HFFc6 (cell line): Measurements from ENCODE around the gene SETD1B. TPM values are rescaled to one million over a fixed set of nuclear protein-coding genes. Genes with fewer than 3 reads are reported as not detected.

ENCODE experiments used
- DNase-seq: peaks from one replicate; pipeline ENCODE4 v3.0.0-alpha.2; 2018
- H3K27ac Mint-ChIP-seq: 2 replicates; pipeline ENCODE4 v1.8.0; 2020; ENCODE audit warnings: mild to moderate bottlenecking, mixed read lengths
- H3K27me3 Mint-ChIP-seq: 2 replicates; pipeline ENCODE4 v1.8.0; 2021; ENCODE audit warnings: mild to moderate bottlenecking, moderate library complexity, mixed read lengths; ENCODE audit not compliant: insufficient read depth
- H3K36me3 Mint-ChIP-seq: 2 replicates; pipeline ENCODE4 v1.8.0; 2021; ENCODE audit warnings: low read depth, mixed read lengths
- H3K4me1 Mint-ChIP-seq: 2 replicates; pipeline ENCODE4 v1.8.0; 2020; ENCODE audit warnings: low read depth, mixed read lengths
- H3K4me3 Mint-ChIP-seq: 2 replicates; pipeline ENCODE4 v1.8.0; 2020; ENCODE audit warnings: mild to moderate bottlenecking, moderate library complexity, mixed read lengths
- H3K9me3 Mint-ChIP-seq: 2 replicates; pipeline ENCODE4 v1.8.0; 2020; ENCODE audit warnings: mild to moderate bottlenecking, mixed read lengths
- total RNA-seq, 6 experiments: library from RNA; stranded (reverse); fragmentation: NEBNext Ultra II Directional; extraction: Animal tissue kit (Norgen Biotek cat#: 25700); gene quantifications; 2 replicates in 1 of 6; 3 replicates in 5 of 6; pipeline ENCODE4 v1.2.3, GENCODE V29; 2021
- TF ChIP-seq, protein P1 (sequence below): fragments of 200-600 bp; sonication (generic); IDR thresholded peaks from 2 replicates; pipeline ENCODE4 v1.5.0; 2021; ENCODE audit warnings: antibody characterized with exemption, mild to moderate bottlenecking

Gene SETD1B
- total RNA-seq, 6 experiments from 2014 or later = 18.5 to 22.0 (median 20.9) TPM

DNA sequence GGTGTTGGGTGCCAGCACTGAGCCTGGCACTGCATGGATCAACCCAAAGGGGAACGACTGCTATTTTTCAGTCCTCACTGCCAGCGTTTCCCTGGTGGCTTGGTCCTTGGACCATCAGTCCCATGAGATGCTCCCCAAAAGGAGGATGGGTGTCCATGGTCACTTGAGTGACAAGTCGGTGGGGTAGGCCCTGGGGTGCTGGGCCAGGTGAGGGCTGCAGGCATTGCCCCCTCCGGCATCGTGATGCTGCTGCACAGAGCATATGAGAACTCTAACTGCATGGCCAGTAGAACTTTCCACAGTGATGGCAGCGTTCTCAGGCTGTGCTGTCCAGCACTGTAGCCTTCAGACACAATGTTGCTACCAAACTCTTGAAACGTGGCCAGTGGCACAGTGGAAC, 16.2 kb downstream of the SETD1B start:
- Mint-ChIP-seq H3K9me3 (no peaks in the 10 kb centered on the region), H3K4me3 (no peak overlapping the region), H3K36me3 (peaks cover 6% of the 10 kb centered on the region), H3K27me3 (peaks cover 3% of the 10 kb centered on the region), H3K4me1 (no peaks in the 10 kb centered on the region), H3K27ac (no peak overlapping the region)
- DNase-seq = no peak
- TF ChIP-seq, protein P1, sequence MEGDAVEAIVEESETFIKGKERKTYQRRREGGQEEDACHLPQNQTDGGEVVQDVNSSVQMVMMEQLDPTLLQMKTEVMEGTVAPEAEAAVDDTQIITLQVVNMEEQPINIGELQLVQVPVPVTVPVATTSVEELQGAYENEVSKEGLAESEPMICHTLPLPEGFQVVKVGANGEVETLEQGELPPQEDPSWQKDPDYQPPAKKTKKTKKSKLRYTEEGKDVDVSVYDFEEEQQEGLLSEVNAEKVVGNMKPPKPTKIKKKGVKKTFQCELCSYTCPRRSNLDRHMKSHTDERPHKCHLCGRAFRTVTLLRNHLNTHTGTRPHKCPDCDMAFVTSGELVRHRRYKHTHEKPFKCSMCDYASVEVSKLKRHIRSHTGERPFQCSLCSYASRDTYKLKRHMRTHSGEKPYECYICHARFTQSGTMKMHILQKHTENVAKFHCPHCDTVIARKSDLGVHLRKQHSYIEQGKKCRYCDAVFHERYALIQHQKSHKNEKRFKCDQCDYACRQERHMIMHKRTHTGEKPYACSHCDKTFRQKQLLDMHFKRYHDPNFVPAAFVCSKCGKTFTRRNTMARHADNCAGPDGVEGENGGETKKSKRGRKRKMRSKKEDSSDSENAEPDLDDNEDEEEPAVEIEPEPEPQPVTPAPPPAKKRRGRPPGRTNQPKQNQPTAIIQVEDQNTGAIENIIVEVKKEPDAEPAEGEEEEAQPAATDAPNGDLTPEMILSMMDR = no peak

DNA sequence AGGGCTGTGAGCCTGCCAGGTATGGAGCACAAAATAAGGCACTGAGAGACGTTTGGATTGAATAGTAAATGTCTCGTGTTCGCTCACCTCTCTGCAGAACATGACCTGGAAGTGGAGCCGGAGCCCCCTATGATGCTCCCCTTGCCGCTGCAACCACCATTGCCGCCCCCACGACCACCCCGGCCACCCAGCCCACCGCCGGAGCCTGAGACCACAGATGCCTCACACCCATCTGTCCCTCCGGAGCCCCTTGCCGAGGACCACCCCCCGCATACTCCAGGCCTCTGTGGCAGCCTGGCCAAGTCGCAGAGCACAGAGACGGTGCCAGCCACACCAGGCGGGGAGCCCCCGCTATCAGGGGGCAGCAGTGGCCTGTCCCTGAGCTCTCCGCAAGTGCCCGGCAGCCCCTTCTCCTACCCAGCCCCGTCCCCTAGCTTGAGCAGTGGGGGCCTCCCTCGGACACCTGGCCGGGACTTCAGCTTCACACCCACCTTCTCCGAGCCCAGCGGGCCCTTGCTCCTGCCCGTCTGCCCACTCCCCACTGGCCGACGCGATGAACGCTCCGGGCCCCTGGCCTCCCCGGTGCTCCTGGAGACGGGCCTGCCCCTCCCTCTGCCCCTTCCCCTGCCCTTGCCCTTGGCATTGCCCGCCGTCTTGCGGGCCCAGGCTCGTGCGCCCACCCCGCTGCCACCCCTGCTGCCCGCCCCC, 18.7 kb downstream of the SETD1B start:
- Mint-ChIP-seq H3K4me1 (no peaks in the 10 kb centered on the region), H3K27ac (no peak overlapping the region), H3K36me3 (peaks cover 18% of the 10 kb centered on the region), H3K4me3 (no peak overlapping the region), H3K9me3 (no peaks in the 10 kb centered on the region), H3K27me3 (peaks cover 7% of the 10 kb centered on the region)
- DNase-seq = no peak
- TF ChIP-seq, protein P1 = no peak

- TF ChIP-seq, protein P1 = no peak
- H3K27me3 Mint-ChIP-seq = peaks cover 7% of the 10 kb centered on the region
- H3K36me3 Mint-ChIP-seq = peaks cover 19% of the 10 kb centered on the region
- no peaks in the 10 kb centered on the region for H3K4me1 Mint-ChIP-seq
- no peaks in the 10 kb centered on the region for H3K9me3 Mint-ChIP-seq
- no peak overlapping the region for H3K4me3 Mint-ChIP-seq
- H3K27ac Mint-ChIP-seq = no peak overlapping the region
- no peak for DNase-seq
Observed at GRCh38 chr12:121823101-121823726, 19.4 kb downstream of the SETD1B start.

DNA sequence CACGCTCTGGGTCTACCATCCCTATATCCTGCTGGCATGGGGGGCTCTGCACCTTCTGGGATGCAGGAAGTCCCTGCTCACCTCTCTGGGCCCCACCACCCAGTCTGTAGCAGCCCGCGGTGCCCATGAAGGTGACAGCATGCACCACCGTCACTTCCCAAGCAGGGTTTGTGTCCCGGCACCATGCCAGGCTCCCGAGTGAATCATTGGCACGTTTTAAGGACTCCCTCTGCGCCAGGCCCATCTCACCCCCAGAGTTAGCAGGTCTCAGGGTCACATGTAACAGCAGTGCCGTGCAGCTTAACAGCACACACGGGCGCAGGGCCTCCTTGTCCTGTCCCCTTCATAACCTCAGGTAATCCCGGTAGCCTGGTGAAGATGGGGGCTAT, 19.9 kb downstream of the SETD1B start:
- no peak overlapping the region for H3K4me3 Mint-ChIP-seq
- peaks cover 8% of the 10 kb centered on the region for H3K27me3 Mint-ChIP-seq
- TF ChIP-seq, protein P1 = no peak
- no peak overlapping the region for H3K27ac Mint-ChIP-seq
- no peaks in the 10 kb centered on the region for H3K4me1 Mint-ChIP-seq
- no peaks in the 10 kb centered on the region for H3K9me3 Mint-ChIP-seq
- DNase-seq = no peak
- peaks cover 24% of the 10 kb centered on the region for H3K36me3 Mint-ChIP-seq

DNA sequence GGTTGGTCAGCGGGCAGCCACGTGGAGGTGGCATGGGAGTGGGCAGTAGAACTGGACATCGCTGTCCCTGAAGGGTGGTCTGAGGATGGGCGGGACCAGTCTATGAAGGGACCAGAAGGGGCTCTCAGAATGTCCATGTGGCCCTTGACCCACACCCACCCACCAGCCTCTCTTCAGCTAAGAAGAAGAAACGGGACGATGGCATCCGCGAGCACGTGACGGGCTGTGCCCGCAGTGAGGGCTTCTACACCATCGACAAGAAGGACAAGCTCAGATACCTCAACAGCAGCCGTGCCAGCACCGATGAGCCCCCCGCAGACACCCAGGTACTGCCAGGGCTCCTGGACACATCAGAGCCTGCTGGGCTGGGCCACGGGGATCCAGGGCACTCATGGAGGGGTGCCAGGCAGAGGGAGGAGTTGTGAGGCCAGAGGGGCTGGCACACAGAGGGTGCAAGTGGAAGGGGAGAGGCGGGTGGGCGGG, 21.3 kb downstream of the SETD1B start:
- TF ChIP-seq, protein P1 = no peak
- H3K4me3 Mint-ChIP-seq = no peak overlapping the region
- H3K27ac Mint-ChIP-seq = no peak overlapping the region
- no peak for DNase-seq
- no peaks in the 10 kb centered on the region for H3K9me3 Mint-ChIP-seq
- no peaks in the 10 kb centered on the region for H3K4me1 Mint-ChIP-seq
- peaks cover 9% of the 10 kb centered on the region for H3K27me3 Mint-ChIP-seq
- peaks cover 22% of the 10 kb centered on the region for H3K36me3 Mint-ChIP-seq
